Transverse colon (tissue), 4 donors: Measurements from ENCODE around the gene TRPV4. TPM values are rescaled to one million over a fixed set of nuclear protein-coding genes. Genes with fewer than 3 reads are reported as not detected.

Source experiments
- DNase-seq: peaks from one replicate; pipeline ENCODE4 v3.0.0-alpha.2; 2019
- H3K27ac ChIP-seq, 4 donors: fragments of 200-600 bp; sonication (generic); 2 replicates each; pipeline ENCODE4 v1.5.1; 2016 to 2018; ENCODE audit warnings: inconsistent platforms in 4 of 4
- H3K27me3 ChIP-seq: fragments of 200-600 bp; sonication (generic); 2 replicates; pipeline ENCODE4 v1.5.1; 2017; ENCODE audit warnings: inconsistent platforms
- H3K36me3 ChIP-seq, 4 donors: fragments of 200-600 bp; sonication (generic); 2 replicates each; pipeline ENCODE4 v1.5.1; 2017 to 2019; ENCODE audit warnings: inconsistent platforms in 4 of 4
- H3K4me1 ChIP-seq, 4 donors: fragments of 200-600 bp; sonication (generic); 2 replicates each; pipeline ENCODE4 v1.5.1; 2017 to 2020; ENCODE audit warnings: inconsistent platforms in 4 of 4
- H3K4me3 ChIP-seq, 4 donors: fragments of 200-600 bp; sonication (generic); 1 replicate in 1 of 4; 2 replicates in 3 of 4; pipeline versions ENCODE4 v1.5.1 to v1.6.1; 2017 to 2019; ENCODE audit warnings: inconsistent platforms in 4 of 4
- H3K9me3 ChIP-seq, 2 donors: fragments of 200-600 bp; sonication (generic); 2 replicates each; pipeline ENCODE4 v1.5.1; 2017 to 2019; ENCODE audit warnings: inconsistent platforms in 2 of 2
- CTCF ChIP-seq, 5 experiments: fragments of 200-600 bp in 3 of 5; fragments of 450-650 bp in 2 of 5; sonication (generic) in 3 of 5; IDR thresholded peaks; 1 replicate in 2 of 5; 2 replicates in 3 of 5; pipeline ENCODE4 v1.5.1; 2016 to 2017; ENCODE audit warnings: antibody characterized with exemption in 5 of 5, inconsistent platforms in 3 of 5, mild to moderate bottlenecking in 2 of 5, moderate library complexity in 1 of 5
- EP300 ChIP-seq: sonication (generic); formaldehyde crosslinking; IDR thresholded peaks from one replicate; pipeline ENCODE4 v1.6.1; 2017; ENCODE audit warnings: antibody characterized with exemption, low read depth
- POLR2A ChIP-seq: fragments of 450-650 bp; IDR thresholded peaks from one replicate; pipeline ENCODE4 v1.6.1; 2016; ENCODE audit warnings: antibody characterized with exemption, mild to moderate bottlenecking, moderate library complexity
- POLR2AphosphoS5 ChIP-seq, 3 donors: sonication (generic); formaldehyde crosslinking; IDR thresholded peaks; one replicate each; pipeline ENCODE4 v1.6.1; 2016; ENCODE audit warnings: antibody characterized with exemption in 3 of 3
- WGBS, 2 donors: methylation state at CpG; one replicate each; pipeline ENCODE4 v1.1.5; 2018; ENCODE audit warnings: low coverage in 1 of 2; 5-methylcytosine and 5-hydroxymethylcytosine counted together
- in situ Hi-C, 4 donors: fragments of 200-750 bp; cut with MboI; loops; one replicate each; pipeline versions ENCODE4 v1.15.0 to v1.15.1; 2017; ENCODE audit warnings: low sequenced_read_pairs in 3 of 4, low pct_ligation_motif_present in 1 of 4, low pct_unique_long_range_greater_than_20kb in 1 of 4
- intact Hi-C: fragments of 100-400 bp; cut with DNase I; formaldehyde crosslinking; loops from one replicate; pipeline ENCODE4 v1.15.1; 2023; ENCODE audit warnings: low total_unique reads
- total RNA-seq, 4 donors: library from RNA; depleted of rRNA; stranded (reverse); fragments of >200 nt; gene quantifications; one replicate each; pipeline ENCODE4 v1.1.0, GENCODE V29; 2016

The TRPV4 gene
- total RNA-seq, 4 donors from 2014 or later: 0.27 TPM; not detected in 3

GRCh38 chr12:109861689-109862314, 28.6 kb upstream of the TRPV4 start:
- intact Hi-C loops: loop anchor here (5.0 kb wide), 1 partner anchor 1230 kb away; the partner anchor contains the start of gene SELPLG
- TF ChIP-seq CTCF (IDR thresholded peaks at IDR 0.05): no peak
- peak in 1 of 3 donors; percentile 16 for TF ChIP-seq POLR2AphosphoS5 (IDR thresholded peaks at IDR 0.05)
- no peak for TF ChIP-seq EP300
- TF ChIP-seq POLR2A: no peak
- DNase-seq: peak; percentile 33
- 74% methylated on average over 16 of the region's 17 CpGs; no CpG with 5 or more reads in 1 of the 2 donors for WGBS, 2 donors
- Histone ChIP-seq H3K4me3 (no peak overlapping the region), H3K27ac (peak overlapping the region; percentile 6 to 30 (median 14)), H3K4me1 (peaks cover 13 to 52% (median 33%) of the 10 kb centered on the region in 4 donors), H3K27me3 (no peaks in the 10 kb centered on the region), H3K36me3 (peaks cover 0 to 5% (median 2%) of the 10 kb centered on the region in 4 donors), H3K9me3 (no peaks in the 10 kb centered on the region)
- in situ Hi-C loops: no loop called here

GRCh38 chr12:109860977-109861376, 27.8 kb upstream of the TRPV4 start:
- WGBS, 2 donors: 95 to 100% methylated on average over 2 to 5 of the region's 5 CpGs
- H3K4me1 ChIP-seq: peaks cover 13 to 49% (median 31%) of the 10 kb centered on the region in 4 donors
- DNase-seq: no peak
- intact Hi-C loops: loop anchor here (5.0 kb wide), 1 partner anchor 1229 kb away; the partner anchor contains the start of gene SELPLG
- H3K36me3 ChIP-seq: peaks cover 0 to 8% (median 2%) of the 10 kb centered on the region in 4 donors
- no peaks in the 10 kb centered on the region for H3K9me3 ChIP-seq
- no peak overlapping the region for H3K4me3 ChIP-seq
- in situ Hi-C loops: no loop called here
- no peaks in the 10 kb centered on the region for H3K27me3 ChIP-seq
- peak overlapping the region; percentile 6 to 30 (median 14) for H3K27ac ChIP-seq
- TF ChIP-seq CTCF (IDR thresholded peaks at IDR 0.05) (no peak), EP300 (no peak), POLR2AphosphoS5 (IDR thresholded peaks at IDR 0.05) (no peak), POLR2A (no peak)

- 80 to 93% methylated on average over 1 to 5 of the region's 5 CpGs for WGBS, 2 donors
- intact Hi-C loops: no loop called here
- Histone ChIP-seq H3K9me3 (no peaks in the 10 kb centered on the region), H3K27ac (no peak overlapping the region), H3K4me3 (no peak overlapping the region), H3K36me3 (peaks cover 0 to 8% (median 2%) of the 10 kb centered on the region in 4 donors), H3K27me3 (no peaks in the 10 kb centered on the region), H3K4me1 (peaks cover 2 to 27% (median 12%) of the 10 kb centered on the region in 4 donors)
- no peak for DNase-seq
- TF ChIP-seq POLR2AphosphoS5 (IDR thresholded peaks at IDR 0.05): no peak
- no peak for TF ChIP-seq POLR2A
- no peak for TF ChIP-seq EP300
- no peak for TF ChIP-seq CTCF (IDR thresholded peaks at IDR 0.05)
- in situ Hi-C loops: loop anchor here in 1 of 4 donors (10.0 kb wide), 1 partner anchor 66 kb away; no protein-coding TSS in a partner anchor
Measured at GRCh38 chr12:109858764-109859163, 25.6 kb upstream of the TRPV4 start.

GRCh38 chr12:109857715-109858114, 24.5 kb upstream of the TRPV4 start:
- no peaks in the 10 kb centered on the region for H3K9me3 ChIP-seq
- H3K4me1 ChIP-seq: peaks cover 4 to 17% (median 8%) of the 10 kb centered on the region in 4 donors
- TF ChIP-seq EP300: no peak
- no peak for TF ChIP-seq POLR2AphosphoS5 (IDR thresholded peaks at IDR 0.05)
- TF ChIP-seq CTCF (IDR thresholded peaks at IDR 0.05): no peak
- no peak for TF ChIP-seq POLR2A
- WGBS, 2 donors: 96 to 100% methylated on average over 1 to 6 of the region's 6 CpGs
- no peak overlapping the region for H3K27ac ChIP-seq
- in situ Hi-C loops (loop anchor here in 1 of 4 donors (10.0 kb wide), 1 partner anchor 67 kb away; no protein-coding TSS in a partner anchor), intact Hi-C loops (no loop called here)
- no peaks in the 10 kb centered on the region for H3K27me3 ChIP-seq
- no peak overlapping the region for H3K4me3 ChIP-seq
- H3K36me3 ChIP-seq: peaks cover 0 to 8% (median 2%) of the 10 kb centered on the region in 4 donors
- no peak for DNase-seq
